ENCODE measurements around the gene ZGRF1.
"Not testable (repeated sequence)": the region's sequence is repeated elsewhere in the genome, so short reads cannot be mapped to it uniquely, and the experiment has no call there.

ZGRF1 gene

GRCh38 chr4:112545346-112545745 is 91.4 kb downstream of the ZGRF1 start:
- no peak for DNase-seq

DNA sequence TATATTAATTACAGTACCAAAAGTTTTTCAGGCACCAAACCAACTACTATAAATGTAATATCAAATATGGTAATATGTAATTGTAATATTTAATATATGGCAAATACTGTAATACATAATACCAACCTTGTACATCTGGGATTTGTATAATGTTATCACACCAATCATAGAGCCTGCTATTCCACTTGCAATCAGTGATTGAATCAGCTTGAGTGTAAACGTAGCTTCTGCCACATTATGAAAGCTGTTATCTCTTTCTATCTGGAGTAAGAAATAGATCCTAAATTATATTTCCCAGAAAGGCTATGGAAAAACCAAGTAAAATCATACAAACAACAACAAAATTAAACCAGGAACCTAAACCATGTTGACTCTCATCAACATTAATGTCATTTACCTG is 96.0 kb downstream of the ZGRF1 start:
- DNase-seq = no peak

DNA sequence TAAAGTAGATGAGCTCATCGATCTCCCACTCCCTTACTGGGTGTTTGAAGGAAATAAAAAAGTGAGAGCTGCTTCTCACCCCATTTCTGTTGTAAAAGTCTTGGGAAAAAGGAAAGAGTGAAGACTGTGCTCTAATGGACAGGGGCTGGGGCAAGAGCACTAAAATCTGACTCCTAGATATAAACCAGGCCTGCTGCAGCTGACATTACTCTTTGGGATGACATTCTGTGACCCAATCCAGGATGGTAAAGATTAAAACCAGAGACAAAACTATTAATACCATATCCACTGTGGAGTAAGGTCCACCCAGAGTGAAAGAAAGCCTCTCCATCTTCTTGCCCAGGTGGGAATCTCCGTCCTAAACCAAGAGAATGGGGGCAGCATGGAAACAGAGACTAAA is 100.6 kb downstream of the ZGRF1 start:
- DNase-seq = no peak

- DNase-seq = no peak
These were observed 104.4 kb downstream of the ZGRF1 start for GRCh38 chr4:112532267-112532666.

DNA sequence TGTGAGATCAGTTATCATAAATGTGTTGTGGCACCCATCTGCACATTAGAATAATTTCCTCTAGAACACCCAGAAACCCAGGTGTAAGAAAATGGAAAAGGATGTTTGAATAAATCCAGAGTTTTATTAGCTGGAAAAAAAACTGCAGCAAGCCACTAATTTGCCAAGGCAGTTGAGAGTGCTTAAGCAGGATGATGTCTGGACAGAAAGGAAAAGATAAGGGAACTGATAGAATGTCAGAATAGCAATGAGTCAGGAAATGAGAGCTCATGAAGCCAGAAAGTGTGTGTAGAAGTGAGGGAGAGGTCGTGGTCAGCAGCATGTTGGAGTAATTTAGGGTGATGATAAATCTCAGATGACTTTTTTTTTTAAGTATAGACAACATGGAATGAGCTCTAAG is 105.6 kb downstream of the ZGRF1 start:
- no peak for DNase-seq

GRCh38 chr4:112526061-112526460 is 110.6 kb downstream of the ZGRF1 start:
- DNase-seq = no peak

DNA sequence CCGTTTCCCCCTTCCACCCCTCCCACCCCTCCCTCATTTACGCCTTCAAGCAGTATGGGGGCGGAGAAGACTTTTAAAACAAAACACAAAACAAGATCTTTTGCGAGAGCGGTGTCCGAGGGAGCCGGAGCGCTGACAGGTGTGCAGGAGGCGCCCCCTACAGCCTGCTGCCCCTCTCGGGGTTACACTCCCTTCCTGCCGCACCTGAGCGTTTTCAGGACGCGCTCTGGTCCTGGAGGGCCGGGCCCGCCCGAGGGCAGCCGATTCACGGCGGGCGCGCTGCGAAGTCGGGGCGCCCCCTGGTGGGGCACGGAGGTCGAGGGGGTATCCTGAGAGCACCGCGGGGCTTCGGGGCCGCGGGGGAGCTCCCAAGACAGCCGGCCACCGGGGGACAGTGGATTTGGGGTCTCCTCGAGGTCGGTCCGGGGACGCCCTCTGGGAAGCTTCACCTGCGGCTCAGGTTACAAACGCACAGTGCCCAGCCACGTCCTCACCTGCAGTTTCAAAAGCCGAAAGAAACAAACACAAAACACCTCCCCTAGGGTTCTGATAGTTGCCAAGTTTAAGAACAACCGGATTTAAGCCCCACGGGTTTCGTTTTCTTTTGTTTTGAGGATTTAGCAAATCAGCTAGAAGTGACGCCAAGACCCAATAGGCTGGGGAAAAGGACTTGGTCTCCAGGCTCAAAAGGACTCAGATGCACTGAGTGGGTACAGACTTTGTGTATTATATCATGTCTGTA is 112.8 kb downstream of the ZGRF1 start:
- DNase-seq = peak; percentile 57

- DNase-seq = no peak
These were observed 113.5 kb downstream of the ZGRF1 start for GRCh38 chr4:112523008-112523721.

GRCh38 chr4:112522431-112522830 is 114.3 kb downstream of the ZGRF1 start:
- DNase-seq = not testable (repeated sequence)

GRCh38 chr4:112521123-112522023 is 115.3 kb downstream of the ZGRF1 start:
- no peak for DNase-seq

- DNase-seq = no peak
These were observed 116.0 kb downstream of the ZGRF1 start for GRCh38 chr4:112520598-112521122.

DNA sequence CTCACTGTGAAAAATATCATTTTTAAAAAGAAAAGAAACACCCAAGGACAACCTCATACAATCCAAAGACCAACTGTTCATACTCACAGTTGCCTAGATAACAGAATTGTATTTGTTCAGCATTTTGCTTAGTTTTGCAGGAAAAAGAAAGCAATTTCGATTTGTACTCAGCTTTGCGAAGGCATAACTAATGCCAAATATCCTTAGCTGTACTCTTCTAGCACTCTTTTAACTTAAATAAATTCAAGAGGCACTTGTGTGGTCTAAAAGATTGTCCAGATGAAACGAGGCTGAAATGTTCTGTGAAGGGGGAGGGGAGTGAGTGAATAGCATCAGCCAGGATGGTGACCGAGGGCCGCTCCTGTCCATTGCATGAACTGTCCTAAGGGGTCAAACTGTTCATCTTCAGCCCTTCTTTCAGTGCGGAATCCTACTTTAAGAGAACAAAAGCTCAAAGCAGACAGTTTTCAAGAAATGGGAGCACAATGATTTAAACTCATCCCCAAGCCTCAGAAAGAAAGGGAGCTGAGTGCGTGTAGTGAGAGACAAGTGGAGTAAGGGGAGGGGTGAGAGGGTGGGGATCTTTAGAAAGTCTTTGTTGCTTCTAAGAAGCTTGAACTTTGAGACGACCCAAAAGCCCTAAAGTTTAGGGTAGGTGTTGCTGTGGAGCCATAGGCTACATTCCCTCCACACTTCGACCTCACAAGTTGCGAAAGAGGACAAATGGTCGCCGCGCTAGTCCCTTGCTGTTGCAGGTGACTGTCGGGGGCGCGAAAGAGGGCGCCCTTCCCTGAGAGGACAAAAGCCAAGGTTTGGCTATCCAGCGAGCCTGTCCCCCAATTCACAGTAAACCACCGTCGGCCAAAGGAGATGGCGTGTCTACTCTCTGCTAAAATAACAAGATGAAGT is 116.8 kb downstream of the ZGRF1 start:
- no peak for DNase-seq

DNA sequence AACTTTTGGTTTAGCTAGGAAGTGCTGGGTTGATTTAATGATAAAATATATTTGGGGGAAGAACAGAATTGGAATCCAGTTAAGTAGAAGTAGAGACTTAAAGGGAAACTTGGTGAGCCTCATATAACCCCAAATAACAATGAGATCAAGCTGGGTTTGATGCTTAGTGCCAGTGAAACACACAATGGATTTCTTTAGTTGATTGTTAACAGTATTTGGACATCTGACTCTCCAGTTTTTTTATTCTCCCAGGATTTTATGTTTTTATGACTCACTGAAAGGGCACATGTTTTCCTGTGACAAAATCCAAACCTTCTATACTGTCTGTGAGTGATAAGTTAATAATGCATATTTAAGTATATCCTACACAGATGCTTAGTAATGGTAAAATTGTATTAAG is 118.0 kb downstream of the ZGRF1 start:
- DNase-seq = no peak

- DNase-seq = no peak
These were observed 118.8 kb downstream of the ZGRF1 start for GRCh38 chr4:112517911-112518310.

- no peak for DNase-seq
These were observed 119.6 kb downstream of the ZGRF1 start for GRCh38 chr4:112517067-112517634.

DNA sequence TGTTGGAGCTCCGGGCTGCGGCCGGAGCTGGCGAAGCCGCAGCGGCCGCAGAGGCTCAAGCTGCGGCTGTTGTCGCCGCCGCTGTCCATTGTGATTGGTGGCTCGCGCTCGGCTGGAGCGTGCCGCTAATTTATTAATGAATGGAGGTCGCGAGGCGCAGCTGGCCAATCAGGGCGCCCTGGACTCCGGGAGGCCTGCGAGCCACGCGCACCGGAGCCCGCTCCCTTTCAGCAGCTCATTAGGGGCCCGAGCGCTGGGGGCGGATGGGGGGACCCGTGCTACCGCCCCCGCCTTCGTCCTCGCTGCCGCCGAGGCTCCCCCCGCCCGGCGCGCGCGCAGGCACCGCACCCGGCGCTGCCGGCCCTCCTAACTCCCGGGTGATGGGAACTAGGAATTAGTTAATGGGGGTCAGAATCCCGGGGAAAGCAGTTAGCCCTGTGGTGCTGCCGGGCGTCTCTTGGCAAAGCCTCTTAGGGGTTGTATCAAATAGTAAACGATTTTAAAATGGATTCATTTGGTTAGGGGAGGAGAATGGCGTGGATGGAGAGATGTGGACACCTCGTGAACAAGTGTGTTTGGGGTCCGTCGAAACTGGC is 120.1 kb downstream of the ZGRF1 start:
- DNase-seq = no peak

GRCh38 chr4:112516066-112516470 is 120.6 kb downstream of the ZGRF1 start, which contains the start of gene NEUROG2:
Gene NEUROG2 (minus strand): TSS chr4:112516180. CDS start chr4:112515475, 705 bp downstream.
- no peak for DNase-seq

DNA sequence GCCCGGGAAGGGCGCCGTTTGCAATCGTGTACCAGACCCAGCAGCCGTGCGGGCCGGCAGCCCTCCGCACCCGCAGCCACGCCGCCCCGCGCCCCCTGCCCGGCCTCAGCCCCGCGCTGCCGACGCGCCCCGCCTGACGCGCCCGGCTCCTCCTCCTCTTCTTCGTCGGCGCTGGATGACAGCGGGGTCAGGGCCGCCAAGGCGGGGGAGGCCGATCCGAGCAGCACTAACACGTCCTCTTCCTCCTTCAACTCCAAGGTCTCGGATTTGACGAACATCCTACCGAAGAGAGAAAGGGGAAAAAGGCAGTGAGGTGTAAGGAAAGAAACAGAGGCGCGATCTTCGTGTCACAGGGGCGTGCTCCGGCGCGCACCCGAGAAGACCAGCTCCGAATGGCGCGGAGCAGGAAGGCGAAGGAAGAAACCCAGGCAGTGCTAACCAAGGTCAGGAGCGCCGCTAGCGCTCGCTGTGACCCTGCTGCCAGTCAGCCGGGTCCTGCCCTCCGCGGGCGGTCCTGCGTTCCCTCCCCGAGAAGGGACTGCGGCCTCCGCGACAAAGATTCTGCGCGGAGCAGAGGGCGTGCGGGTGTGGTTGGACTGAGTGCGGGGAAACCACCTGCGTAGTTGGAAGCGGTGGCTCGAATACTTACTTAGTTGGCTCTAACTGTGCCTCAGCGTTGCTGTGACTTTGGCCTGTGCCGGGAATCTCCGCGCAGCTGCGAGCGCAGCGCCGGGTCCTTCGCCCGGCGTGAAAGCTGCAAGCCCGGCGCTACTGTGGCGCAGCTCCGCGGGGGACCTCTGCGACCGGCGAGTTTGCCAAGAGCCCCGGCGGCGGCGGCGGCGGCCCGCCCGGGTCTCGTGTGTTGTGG is 121.3 kb downstream of the ZGRF1 start:
- DNase-seq = no peak

DNA sequence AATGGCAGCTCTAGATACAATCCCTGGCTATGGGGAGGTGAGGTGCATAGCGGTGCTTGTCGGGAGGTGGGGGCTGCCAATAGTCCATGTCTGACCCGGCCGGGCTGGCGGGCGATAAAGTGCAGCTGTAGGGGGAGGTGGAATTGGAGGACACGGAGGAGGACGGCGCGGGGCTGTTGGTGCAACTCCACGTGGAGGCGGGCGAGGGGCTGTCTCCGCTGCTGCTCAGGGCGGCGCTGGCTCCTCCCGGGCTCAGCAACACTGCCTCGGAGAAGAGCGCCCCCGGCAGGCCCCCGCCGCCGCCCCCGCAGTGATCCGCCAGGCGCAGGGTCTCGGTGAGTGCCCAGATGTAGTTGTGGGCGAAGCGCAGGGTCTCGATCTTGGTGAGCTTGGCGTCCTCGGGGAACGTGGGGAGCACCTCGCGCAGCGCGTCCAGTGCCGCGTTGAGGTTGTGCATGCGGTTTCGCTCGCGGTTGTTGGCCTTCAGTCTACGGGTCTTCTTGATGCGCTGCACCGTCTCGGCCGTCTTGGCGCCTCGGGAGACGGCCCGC is 122.0 kb downstream of the ZGRF1 start:
- DNase-seq = no peak
